Fibroblast of mammary gland (primary cell): Measurements from ENCODE around the gene UBE2E1.
A peak's percentile ranks its signal among the peaks of the same experiment; 100 is the strongest.

Source experiments
- DNase-seq: peaks from one replicate; pipeline ENCODE4 v3.0.0-alpha.2; 2010; ENCODE audit warnings: low read depth
- H3K4me3 ChIP-seq: 2 replicates; pipeline ENCODE4 v1.5.1; 2011; ENCODE audit warnings: low read depth, mild to moderate bottlenecking, low read length, moderate library complexity; ENCODE audit not compliant: control insufficient read depth
- TF ChIP-seq, protein P1 (sequence below): conservative IDR thresholded peaks from 2 replicates; pipeline ENCODE4 v1.5.1; 2011; ENCODE audit warnings: low read depth, low read length, inconsistent platforms; ENCODE audit not compliant: control insufficient read depth, insufficient read depth

UBE2E1 gene

DNA sequence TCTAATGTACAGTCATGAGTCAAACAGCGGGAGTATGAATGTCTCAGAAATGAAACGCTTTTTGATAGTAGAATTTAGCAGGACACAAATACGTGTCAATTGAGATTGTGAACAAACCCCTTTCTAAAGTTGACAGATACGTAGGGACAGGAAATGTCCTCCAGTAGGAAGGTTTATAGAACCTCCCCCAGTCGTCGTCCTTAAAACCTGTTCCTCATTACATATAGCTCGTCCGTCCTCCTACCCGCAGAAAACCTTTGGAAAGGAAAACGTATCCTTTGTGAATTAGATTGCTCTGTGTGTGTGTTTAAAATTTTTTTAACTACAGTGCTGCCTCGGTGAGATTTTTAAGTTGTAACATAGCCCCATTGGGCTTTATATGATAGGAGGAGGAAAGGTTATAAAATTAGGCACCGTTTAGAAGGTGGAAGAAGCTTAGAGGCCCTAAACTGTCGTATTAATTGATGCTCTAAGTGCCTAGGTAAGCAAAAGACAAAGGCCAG, 4.1 kb downstream of the UBE2E1 start:
- TF ChIP-seq, protein P1, sequence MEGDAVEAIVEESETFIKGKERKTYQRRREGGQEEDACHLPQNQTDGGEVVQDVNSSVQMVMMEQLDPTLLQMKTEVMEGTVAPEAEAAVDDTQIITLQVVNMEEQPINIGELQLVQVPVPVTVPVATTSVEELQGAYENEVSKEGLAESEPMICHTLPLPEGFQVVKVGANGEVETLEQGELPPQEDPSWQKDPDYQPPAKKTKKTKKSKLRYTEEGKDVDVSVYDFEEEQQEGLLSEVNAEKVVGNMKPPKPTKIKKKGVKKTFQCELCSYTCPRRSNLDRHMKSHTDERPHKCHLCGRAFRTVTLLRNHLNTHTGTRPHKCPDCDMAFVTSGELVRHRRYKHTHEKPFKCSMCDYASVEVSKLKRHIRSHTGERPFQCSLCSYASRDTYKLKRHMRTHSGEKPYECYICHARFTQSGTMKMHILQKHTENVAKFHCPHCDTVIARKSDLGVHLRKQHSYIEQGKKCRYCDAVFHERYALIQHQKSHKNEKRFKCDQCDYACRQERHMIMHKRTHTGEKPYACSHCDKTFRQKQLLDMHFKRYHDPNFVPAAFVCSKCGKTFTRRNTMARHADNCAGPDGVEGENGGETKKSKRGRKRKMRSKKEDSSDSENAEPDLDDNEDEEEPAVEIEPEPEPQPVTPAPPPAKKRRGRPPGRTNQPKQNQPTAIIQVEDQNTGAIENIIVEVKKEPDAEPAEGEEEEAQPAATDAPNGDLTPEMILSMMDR: no peak
- peak overlapping the region; percentile 54 for H3K4me3 ChIP-seq
- no peak for DNase-seq

DNA sequence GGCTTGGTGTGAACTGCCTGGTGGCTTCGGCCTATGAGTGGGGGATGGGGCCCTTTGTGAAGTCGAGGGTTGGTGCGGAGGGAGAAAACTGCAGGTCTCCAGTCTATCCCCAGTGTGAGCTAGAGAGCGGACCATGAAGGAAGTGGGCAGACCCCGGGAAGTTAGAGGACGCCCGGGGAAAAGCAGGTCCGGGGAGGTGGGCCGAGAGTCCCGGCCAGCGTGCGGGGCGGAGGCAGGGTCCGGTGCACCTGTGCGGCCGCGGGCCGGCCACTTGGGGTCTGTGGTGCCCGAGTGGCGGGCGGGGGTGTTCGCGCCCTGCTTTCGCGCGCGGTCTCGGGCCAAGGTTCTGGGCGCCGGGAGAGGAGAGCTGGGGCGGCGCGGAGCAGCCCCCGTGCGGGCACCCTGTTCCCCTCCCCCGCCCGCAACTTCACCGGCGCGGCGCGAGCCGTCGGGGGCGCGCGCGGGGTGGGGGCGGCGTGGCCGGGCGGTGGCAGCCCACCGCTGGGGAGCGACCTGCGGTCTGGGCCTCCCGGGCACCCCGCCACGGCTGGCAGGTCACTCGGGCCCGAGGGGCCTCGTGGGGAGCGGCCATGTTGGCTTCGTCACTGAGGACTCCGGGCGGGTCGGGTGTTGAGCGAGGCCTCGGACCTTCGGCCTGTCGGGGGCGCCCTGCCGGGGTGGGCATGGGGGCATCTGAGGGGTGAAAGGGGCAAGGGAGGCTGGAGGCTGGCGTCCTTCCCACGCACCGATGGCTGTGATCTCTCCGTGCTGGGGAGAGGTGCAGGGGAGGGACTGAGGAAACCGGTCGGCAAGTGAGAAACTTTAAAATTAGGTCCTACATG, 4.8 kb downstream of the UBE2E1 start:
- DNase-seq: no peak
- TF ChIP-seq, protein P1: peak; percentile 1
- H3K4me3 ChIP-seq: peak overlapping the region; percentile 68

DNA sequence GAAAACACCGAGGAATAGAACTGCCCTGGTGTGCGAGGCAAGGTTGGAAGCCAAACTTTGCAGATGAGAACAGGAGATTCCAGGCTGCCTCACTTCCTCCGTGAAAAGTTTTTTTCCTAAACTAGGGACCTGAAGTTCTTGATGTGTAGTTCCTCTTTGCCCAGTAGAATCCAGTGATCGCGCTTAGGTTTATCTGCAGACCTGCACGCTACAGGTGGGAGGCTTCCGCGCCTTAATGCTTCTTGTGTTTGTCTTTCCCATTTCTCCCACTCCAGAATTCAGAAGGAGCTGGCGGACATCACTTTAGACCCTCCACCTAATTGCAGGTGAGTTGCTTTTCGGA, 5.4 kb downstream of the UBE2E1 start:
- peak overlapping the region; percentile 68 for H3K4me3 ChIP-seq
- TF ChIP-seq, protein P1: no peak
- no peak for DNase-seq

DNA sequence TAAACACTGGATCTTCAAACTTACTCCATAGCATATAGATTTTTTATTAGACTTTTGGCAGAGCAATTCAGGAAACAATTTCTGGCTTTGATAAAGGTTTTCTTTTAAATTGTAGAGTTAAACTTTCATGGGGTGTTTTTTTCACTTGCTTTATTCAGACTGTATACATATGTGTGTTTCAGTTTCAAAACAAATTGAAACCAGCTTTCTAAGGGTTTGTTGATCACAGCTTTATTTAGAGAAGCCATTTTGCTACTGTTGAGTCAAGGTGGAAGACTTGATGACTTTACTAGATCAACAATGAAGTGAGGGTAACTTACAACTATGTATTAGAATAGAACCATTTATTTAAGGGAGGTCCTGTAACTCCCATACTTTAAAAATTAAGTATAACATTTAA, 6.2 kb downstream of the UBE2E1 start:
- TF ChIP-seq, protein P1: no peak
- H3K4me3 ChIP-seq: no peak overlapping the region
- no peak for DNase-seq

DNA sequence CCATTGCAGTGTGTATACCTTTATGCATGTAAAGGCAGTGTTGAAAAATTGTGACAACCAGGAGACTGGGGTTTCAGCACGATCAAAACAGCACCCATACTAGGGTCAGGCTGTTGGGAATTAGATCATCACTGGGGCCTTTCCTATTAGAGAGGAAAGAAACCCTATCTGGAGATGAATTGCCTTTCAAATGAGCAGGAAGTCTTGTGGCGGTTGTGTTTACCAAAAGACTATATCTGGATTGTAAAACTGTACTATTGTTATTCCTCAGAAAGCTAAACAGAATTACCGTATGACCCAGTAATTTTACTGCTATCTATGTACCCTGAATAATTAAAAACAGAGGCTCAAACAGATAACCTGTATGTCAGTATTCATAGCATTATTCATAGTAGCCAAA, 10.1 kb downstream of the UBE2E1 start:
- TF ChIP-seq, protein P1: no peak
- DNase-seq: no peak

DNA sequence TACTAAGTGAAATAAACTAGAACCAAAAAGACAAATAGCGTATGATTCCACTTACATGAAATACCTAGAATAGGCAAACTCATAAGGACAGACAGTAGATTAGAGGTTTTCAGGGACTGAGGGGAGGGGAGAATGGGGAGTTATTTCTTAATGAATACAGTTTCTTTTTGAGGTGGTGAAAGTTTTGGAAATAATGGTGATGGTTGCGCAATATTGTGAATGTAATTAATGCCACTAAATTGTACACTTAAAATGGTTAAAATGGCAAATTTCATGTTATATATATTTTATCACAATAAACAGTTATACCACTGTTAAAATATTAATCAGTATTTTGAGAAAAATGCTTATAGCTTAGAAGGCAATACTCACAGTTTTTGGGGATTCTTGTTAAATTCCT, 11.0 kb downstream of the UBE2E1 start:
- DNase-seq: no peak
- TF ChIP-seq, protein P1: no peak
- H3K4me3 ChIP-seq: no peak overlapping the region

More for the DNA sequence above, 10.1 kb downstream of the UBE2E1 start:
- no peak overlapping the region for H3K4me3 ChIP-seq
